Measurements from ENCODE around the gene MDH1B. TPM values are rescaled to one million over a fixed set of nuclear protein-coding genes. Genes with fewer than 3 reads are reported as not detected.
"Not testable (repeated sequence)": the region's sequence is repeated elsewhere in the genome, so short reads cannot be mapped to it uniquely, and the experiment has no call there.

The MDH1B gene
- total RNA-seq = 0.76 TPM

- peak; percentile 95 for ATAC-seq
Observed at GRCh38 chr2:206765242-206766056, at the start of gene MDH1B, which contains the start of gene FASTKD2. TSS of gene MDH1B (minus strand) at chr2:206765328. CDS start at chr2:206765271, 57 bp downstream. TSS of gene FASTKD2 (plus strand) at chr2:206765606. CDS start at chr2:206766694, 1,088 bp downstream.

GRCh38 chr2:206814498-206814897 is 49.4 kb upstream of the MDH1B start:
- ATAC-seq = no peak

GRCh38 chr2:206812471-206812870 is 47.3 kb upstream of the MDH1B start:
- ATAC-seq = not testable (repeated sequence)

- ATAC-seq = not testable (repeated sequence)
Observed at GRCh38 chr2:206807624-206808023, 42.5 kb upstream of the MDH1B start.

- ATAC-seq = no peak
Observed at GRCh38 chr2:206805887-206806607, 40.9 kb upstream of the MDH1B start.

- ATAC-seq = no peak
Observed at GRCh38 chr2:206804326-206804725, 39.2 kb upstream of the MDH1B start.

- no peak for ATAC-seq
Observed at GRCh38 chr2:206802654-206803514, 37.8 kb upstream of the MDH1B start.

GRCh38 chr2:206801418-206802189 is 36.5 kb upstream of the MDH1B start:
- no peak for ATAC-seq

- ATAC-seq = peak; percentile 67
Observed at GRCh38 chr2:206800506-206801417, 35.6 kb upstream of the MDH1B start.

- no peak for ATAC-seq
Observed at GRCh38 chr2:206799083-206799482, 34.0 kb upstream of the MDH1B start.

- ATAC-seq = no peak
Observed at GRCh38 chr2:206798000-206798399, 32.9 kb upstream of the MDH1B start.

- ATAC-seq = no peak
Observed at GRCh38 chr2:206797376-206797775, 32.2 kb upstream of the MDH1B start.

- ATAC-seq = no peak
Observed at GRCh38 chr2:206792645-206793044, 27.5 kb upstream of the MDH1B start.

- no peak for ATAC-seq
Observed at GRCh38 chr2:206790311-206790935, 25.3 kb upstream of the MDH1B start.

GRCh38 chr2:206784559-206785353 is 19.6 kb upstream of the MDH1B start:
- no peak for ATAC-seq

- ATAC-seq = no peak
Observed at GRCh38 chr2:206783718-206784117, 18.6 kb upstream of the MDH1B start.

- ATAC-seq = no peak
Observed at GRCh38 chr2:206780671-206781070, 15.5 kb upstream of the MDH1B start.

- ATAC-seq = no peak
Observed at GRCh38 chr2:206776432-206776831, 11.3 kb upstream of the MDH1B start.

- no peak for ATAC-seq
Observed at GRCh38 chr2:206774871-206775270, 9.7 kb upstream of the MDH1B start.
